ENCODE data around the gene TNFRSF18.

TNFRSF18 gene

DNA sequence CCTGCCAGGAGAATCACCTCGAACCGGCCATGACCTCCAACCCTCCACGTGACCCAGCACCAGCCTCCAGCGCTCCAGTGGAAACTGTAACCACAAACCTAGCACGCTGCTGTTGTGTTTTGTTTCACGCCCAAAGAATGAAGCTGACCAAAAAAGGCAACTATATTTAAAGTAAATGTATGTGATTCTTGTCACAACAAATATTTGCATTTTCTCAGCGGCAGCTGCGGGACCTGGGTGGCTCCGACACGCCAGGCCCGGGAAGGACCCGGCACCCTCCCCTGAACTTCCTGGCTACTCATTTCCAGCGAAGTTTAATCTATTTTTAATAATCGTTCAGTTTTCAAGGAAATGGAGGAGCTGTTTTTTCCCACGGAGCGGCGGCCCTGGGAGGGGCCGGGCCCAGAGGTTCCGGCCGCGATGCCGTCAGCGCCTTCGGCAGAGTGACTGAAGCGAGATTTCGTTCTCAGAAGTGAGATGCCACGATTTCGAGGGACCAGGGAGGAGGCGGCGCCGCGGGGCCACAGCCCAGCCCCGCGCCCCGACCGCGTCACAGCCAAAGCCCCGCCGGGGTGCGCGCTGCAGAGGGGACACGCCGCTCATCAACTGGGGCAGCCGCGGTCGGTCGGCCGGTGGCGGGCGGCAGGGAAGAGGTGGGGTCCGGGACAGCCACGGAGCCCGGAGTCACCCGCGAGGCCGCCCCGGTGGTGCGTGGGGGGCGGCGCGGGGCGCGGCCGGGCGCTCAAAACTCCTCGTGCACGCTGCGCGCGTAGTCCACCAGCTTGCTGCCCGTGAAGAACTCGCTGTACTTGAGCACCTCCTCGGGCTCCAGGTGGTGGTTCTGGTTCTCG is 10.6 kb upstream of the TNFRSF18 start:
- in situ Hi-C loops (cut with HindIII; ENCODE audit: low pct_ligation_motif_present, low pct_unique_long_range_greater_than_20kb, low sequenced_read_pairs): no loop called here

DNA sequence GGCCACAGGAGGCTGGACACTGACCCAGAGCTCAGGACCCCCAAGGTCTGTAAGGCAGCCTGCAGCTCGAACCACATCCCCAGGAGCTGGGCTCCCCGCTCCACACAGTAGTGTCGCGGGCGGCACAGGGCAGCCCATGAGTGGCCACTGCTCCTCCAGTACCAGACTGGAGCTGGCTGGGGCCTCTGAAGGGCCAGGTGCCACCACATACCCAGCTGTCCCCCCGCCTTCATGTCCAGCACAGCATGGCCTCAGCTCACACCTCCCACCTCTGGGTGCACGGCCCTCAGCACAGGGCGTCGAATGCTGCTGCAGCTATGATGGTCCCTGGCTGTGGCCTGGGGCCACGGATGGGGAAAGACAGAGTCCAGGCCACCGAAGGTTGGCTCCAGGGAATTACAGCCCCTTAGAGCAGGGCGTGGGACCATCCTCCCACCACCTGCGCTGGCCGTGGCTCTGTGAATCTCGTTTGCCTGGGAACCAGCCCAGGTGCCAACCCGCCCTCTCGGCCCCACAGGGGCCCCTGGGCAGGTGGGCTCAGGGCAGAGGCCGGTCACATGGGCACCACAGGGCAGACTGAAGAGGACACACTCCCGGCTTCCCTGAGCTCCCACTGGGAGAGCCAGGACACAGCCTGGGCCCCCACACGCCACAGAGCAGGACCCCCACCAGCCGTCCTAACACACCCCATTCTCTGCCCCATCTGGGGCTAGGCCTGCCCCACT is 9.7 kb upstream of the TNFRSF18 start:
- in situ Hi-C loops (cut with HindIII; ENCODE audit: low pct_ligation_motif_present, low pct_unique_long_range_greater_than_20kb, low sequenced_read_pairs): no loop called here
- no peak for DNase-seq

More for the DNA sequence above, 10.6 kb upstream of the TNFRSF18 start:
- DNase-seq: no peak

DNA sequence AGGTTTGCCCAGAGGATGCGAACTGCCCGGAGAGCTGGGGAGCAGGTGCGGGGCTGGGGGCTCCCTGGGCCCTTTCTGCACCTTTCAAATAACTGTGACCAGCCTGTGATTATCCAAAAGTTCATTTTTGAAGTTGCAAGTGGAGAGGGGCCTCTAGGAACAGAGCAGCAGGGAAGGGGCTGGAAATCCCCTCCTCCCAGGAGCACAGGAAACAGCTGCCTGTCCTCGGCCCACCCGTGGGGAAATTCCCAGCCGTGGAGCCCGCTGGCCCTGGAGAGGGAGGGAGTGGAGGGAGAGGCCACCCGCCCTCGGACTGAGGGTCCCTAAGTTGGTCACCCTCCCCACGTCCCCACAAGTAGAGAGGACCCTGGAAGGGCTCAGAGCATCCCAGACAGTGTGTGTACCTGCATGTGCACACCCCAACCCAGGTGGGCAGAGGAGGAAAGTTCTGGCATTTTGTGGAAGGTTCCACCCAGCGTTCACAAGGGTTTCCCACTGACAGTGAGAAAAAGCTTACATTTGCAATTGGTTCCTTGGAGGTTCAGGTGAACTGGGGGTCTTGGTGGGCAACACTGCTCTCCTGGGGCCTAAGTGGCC is 8.8 kb upstream of the TNFRSF18 start:
- in situ Hi-C loops (cut with HindIII; ENCODE audit: low pct_ligation_motif_present, low pct_unique_long_range_greater_than_20kb, low sequenced_read_pairs): no loop called here
- DNase-seq: no peak

DNA sequence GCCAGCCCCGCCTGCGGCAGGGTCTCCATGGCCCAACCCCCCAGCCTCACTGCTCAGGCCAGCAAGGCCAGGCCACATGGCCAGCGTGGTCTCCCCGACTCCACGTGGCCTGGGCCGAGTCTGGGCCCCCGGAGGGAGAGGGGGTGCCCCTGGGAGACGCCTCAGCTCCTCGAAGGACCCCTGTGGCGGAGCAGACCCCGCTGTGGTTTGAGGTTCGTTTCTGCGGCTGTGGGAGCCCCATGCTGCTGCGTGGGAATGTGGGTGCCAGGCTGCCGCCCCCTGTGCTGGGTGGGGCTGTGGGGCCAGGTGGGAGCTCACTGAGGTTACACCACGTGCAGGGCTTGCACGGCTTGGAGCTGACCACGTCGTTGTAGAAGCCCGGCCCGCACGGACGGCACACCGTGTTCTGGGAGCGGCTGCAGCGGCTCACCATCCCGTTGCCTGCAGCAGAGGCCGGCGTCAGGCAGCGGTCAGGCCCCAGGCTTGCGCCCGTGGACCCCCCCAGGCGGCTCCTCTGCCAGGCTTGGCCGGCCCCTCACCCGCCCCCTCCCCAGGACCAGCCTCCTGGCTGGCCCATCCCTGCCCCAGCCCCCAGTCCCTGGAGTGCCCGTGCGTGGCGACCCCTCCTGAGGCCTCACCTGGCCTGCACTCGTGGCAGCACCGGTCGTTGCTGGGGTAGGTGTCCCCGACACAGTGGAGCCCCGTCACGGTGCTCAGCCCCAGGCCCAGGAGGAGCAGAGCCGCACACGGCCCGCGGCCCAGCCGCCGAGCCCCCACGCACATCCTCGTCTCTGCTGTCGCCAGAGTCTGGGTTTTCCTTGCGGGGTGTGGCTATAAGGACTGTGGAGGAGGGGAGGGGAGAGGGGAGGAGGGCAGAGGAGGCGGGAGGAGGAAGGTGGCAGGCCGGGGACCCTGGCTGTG is 7.2 kb upstream of the TNFRSF18 start, which contains the start of gene TNFRSF4:
TNFRSF4 (minus strand) TSS at position 809 of the 921 bp plus-strand sequence; CDS start at position 783, 26 bp downstream.
- DNase-seq: no peak
- in situ Hi-C loops (cut with HindIII; ENCODE audit: low pct_ligation_motif_present, low pct_unique_long_range_greater_than_20kb, low sequenced_read_pairs): no loop called here

DNA sequence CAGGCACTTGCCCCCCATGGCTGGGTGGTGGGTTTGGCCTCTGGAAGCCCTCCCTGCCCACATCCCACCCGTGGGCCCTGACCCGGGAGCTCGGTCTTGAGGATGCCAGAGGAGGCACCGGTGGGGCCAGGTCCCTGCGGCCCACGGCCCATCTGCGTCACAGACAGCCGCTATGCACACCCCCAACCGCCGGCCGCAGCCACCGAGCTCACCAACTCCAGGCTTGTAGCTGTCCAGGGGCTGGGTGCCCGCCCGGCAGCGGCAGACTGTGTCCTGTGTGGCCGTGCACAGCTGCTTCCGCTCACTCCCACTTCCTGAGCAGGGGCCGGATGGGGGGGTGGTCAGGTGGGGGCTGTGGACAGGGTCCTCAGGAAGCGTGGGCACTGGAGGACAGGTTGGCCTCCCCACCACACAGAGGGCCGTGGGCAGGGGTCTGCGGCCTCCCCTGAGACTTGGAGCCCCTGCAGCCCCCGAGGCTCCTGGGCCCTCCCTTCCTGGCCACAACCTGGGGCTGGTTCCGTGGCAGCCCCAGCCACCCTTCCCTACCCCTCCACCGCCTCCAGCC is 6.5 kb upstream of the TNFRSF18 start:
- no peak for DNase-seq
- in situ Hi-C loops (cut with HindIII; ENCODE audit: low pct_ligation_motif_present, low pct_unique_long_range_greater_than_20kb, low sequenced_read_pairs): no loop called here

DNA sequence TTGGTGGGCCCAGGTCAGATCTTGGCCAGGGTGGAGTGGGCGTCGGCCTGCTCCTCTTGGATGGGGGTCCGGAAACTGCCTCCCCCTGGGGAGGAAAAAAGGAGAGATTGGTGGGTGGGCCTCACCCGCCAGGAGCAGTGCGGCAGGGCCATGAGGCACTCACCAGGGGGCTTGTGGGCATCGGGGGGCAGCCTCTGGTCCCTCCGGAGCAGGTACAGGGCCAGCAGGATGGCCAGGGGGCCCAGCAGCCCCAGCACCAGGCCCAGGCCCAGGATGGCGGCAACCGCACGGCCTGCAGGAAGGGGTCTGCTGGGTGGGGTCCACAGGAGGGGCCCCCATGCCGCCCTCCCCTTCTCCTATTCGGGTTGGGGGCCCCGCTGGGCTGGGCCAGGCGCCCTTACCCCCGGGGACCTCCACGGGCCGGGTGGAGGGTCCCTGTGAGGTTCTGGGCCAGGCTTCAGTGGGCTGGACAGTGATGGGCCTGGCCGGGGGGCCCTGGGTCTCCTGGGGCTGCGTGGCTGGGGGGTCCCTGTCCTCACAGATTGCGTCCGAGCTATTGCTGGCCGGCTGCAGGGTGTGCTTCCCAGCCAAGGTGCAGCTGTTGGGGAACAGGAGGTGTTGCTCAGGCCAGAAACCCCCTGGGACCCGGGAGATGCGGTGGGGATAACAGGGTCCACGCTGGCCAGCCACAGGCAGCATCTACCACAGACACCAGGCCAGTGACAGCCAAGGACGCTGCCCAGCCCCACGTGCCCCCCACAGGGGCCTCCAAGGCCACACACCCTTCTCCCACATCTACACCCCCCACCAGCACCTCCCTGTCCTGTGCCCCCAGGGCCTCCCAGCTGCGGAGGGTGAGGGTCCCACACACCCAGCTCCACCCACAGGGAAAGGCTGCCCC is 5.4 kb upstream of the TNFRSF18 start:
- in situ Hi-C loops (cut with HindIII; ENCODE audit: low pct_ligation_motif_present, low pct_unique_long_range_greater_than_20kb, low sequenced_read_pairs): no loop called here
- no peak for DNase-seq

DNA sequence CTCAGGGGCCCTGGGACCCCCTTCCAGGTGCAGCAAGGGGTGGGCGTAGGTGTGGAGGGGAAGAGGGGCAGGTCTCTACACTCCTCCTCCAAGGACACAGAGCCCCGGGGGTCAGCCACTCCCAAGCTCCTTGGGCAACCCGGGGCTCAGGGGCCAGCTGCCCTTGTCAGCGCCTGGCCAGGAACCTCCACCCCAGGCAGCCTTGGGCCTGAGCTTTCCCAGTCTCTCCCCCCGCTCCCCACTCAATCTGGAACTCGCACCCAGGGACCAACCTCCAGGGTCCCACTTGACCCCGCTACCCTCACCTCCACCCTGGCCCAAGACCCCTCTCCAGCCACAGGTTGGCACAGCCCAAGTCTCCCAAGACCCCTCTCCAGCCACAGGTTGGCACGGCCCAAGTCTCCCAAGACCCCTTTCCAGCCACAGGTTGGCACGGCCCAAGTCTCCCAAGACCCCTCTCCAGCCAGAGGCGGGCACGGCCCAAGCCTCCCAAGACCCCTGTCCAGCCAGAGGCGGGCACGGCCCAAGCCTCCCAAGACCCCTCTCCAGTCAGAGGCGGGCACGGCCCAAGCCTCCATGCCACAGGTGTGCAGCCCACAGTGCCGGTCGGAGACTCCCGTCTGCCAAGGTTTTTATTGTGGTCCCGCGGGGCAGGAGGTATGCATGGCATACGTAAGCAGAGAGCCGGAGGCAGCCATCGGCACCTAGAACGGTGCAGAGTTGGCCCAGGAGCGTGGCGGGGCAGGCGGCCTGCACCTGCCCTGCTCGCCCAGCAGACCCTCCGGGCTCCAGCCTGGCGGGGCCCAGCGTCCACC is 4.5 kb upstream of the TNFRSF18 start:
- in situ Hi-C loops (cut with HindIII; ENCODE audit: low pct_ligation_motif_present, low pct_unique_long_range_greater_than_20kb, low sequenced_read_pairs): no loop called here
- DNase-seq: no peak

DNA sequence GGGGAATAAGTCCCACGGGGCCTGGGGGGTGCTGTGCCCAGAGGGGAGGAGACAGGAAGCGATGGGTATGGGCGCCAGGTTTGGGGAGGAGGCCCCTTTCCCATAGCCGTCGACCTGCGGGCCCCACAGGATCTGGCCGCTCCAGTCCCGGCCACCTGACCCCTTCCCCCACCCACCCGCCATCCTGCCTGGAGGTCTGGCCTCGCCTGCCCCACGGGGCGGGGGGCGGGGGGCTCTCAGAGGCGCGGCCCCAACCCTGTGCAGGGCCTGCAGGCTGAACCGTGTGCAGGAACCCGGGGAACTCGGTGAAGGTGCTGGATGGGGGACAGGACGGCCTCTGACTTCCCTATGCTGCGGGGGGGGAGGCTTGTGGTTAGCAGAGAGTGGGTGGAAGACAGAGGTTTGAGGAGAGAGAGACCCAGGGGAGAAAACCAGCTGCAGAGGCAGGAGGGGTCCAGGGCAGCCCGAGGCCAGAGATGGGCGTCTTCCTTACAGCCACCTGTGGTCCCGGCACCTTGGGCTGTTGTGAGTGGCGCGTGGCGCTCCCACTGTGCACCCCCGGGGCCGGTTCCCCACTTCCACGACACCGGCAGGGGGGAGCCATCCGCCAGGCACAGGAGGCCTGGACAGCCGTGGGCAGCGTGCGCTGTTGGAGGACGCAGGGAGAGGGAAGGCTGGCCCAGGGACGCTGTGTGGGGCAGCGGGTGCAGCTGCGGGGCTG is 2.5 kb upstream of the TNFRSF18 start:
- DNase-seq: no peak
- in situ Hi-C loops (cut with HindIII; ENCODE audit: low pct_ligation_motif_present, low pct_unique_long_range_greater_than_20kb, low sequenced_read_pairs): no loop called here

DNA sequence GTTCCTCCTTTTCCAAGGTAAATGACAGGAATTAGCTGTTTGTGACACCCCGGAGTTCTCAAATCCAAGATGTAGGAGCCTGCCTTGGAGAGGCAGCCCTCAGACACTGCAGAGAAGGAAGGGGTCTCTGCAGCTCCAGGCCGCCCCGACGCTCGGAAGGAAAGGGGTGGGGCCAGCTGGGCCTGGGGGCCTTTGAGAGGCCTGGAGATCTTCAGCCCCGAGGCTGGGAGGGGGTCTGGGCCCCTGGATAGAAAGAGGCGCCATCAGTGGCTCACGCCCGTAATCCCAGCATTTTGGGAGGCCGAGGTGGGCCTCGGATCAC is 1.1 kb upstream of the TNFRSF18 start:
- DNase-seq: no peak
- in situ Hi-C loops (cut with HindIII; ENCODE audit: low pct_ligation_motif_present, low pct_unique_long_range_greater_than_20kb, low sequenced_read_pairs): no loop called here

DNA sequence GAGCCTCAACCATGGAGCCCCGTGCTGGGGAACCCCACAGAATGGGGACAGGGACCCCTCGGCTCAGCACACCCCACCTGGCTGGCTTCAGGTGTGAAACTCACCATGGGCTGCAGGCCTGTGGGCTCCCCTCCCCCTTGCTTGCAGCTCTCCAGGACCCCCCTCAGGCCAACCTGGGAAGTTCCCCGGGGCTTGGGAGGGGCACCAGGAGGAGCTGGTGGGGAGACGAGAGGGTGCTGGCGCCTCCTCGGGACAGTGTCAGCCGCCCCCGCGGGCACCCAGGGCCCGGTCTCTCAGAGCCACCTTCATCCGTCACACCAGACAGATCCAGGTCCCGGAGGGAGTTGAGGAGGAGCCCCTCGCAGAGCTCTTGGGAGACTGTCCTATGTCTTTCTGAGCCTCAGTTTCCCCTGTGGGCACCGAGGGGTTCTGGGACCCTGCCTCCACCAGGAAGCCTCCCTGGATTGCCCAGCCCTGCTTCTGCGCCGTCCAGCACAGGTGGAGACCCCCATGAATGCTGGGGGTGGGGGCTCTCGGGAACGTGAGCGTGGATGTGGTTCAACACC is 657 bp upstream of the TNFRSF18 start:
- DNase-seq: no peak
- in situ Hi-C loops (cut with HindIII; ENCODE audit: low pct_ligation_motif_present, low pct_unique_long_range_greater_than_20kb, low sequenced_read_pairs): no loop called here

DNA sequence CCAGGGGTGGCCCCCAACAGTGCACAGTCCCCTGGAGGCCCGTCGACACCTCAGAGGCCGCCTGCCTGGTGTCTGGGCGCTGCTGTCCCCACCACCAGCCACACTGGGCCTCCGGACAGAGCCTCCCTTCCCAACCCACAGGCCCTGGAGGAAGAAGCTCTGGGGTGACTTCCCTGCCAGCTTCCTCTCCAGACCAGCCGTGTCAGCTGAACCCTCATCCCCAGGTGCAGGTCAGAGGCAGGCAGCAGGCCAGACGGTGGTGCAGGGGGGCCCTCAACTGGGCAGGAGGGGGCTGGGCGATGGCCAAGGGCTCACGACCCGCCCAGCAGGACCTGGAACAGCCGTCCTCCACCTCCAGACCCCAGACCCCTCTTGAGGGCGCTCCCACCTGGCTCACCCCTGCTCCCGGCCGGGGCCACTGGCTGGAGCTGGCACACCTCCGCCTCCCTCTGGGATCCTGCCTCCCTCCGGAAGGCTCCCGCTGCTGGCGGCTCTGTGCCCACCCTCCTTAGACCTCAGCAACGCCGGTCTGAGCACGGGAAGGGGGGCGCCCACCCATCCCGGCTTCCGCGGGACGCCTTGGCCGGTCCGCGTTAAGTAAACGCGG is 520 bp downstream of the TNFRSF18 start:
- in situ Hi-C loops (cut with HindIII; ENCODE audit: low pct_ligation_motif_present, low pct_unique_long_range_greater_than_20kb, low sequenced_read_pairs): no loop called here
- DNase-seq: no peak

DNA sequence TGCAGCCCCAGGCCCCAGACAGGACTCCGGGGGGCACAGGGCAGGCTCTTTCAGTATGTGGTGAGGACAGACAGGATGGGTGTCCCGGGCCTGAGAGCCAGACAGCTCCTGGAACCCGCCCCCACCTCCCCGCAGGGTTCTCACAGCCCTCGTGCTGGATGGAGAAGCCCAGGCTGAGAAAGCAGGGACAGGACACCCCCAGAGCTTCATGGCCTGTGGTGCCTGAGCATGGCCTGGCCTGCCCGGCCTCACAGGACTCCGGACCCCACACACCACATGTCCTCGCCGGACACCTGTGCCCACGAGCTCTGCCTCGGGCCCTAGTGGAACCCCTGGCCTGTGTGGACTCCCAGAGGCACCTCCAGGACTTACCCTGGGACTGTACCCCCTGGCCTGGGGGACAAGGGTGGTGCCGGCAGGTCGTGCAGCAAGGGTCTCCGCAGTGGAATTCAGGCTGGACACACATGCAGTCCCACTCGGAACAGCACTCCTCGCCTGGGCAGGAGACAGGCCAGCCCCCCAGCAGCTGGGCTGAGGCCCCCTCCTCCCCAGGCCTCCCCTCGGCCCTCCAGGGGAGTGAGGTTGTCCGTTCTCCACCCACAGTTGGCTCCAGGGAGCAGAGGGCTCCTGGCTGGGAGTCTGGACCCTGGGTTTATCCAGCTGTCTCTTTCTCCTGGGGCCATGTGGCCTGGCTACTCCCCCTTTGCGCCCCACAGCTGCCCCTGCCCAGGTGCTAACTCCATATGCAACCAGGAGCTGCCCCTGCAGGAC is 1.2 kb downstream of the TNFRSF18 start:
- in situ Hi-C loops (cut with HindIII; ENCODE audit: low pct_ligation_motif_present, low pct_unique_long_range_greater_than_20kb, low sequenced_read_pairs): no loop called here
- DNase-seq: no peak

DNA sequence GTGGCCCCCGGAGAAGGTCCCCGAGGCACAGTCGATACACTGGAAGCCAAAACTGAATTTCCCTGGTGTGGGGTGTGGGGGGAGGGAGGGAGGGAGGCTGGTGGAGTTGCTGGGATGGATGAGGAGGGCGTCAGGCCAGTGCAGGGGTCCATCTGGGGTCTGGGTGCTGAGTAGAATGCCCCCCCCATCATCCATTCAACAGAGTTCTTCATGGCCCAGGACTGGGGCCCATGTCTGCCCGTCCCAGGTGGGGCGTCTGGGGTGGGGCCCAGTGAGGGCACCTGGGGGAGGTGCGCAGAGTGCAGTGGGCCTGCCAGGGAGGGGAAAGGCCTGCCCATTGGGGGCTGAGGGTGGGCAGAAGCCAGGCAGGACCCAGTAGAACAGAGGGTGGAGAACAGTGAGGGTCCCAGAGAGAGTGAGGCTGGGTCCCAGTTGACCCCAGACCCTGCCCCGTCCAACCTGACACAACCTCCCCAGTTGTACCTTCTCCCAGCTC is 1.9 kb downstream of the TNFRSF18 start:
- in situ Hi-C loops (cut with HindIII; ENCODE audit: low pct_ligation_motif_present, low pct_unique_long_range_greater_than_20kb, low sequenced_read_pairs): no loop called here
- DNase-seq: no peak

DNA sequence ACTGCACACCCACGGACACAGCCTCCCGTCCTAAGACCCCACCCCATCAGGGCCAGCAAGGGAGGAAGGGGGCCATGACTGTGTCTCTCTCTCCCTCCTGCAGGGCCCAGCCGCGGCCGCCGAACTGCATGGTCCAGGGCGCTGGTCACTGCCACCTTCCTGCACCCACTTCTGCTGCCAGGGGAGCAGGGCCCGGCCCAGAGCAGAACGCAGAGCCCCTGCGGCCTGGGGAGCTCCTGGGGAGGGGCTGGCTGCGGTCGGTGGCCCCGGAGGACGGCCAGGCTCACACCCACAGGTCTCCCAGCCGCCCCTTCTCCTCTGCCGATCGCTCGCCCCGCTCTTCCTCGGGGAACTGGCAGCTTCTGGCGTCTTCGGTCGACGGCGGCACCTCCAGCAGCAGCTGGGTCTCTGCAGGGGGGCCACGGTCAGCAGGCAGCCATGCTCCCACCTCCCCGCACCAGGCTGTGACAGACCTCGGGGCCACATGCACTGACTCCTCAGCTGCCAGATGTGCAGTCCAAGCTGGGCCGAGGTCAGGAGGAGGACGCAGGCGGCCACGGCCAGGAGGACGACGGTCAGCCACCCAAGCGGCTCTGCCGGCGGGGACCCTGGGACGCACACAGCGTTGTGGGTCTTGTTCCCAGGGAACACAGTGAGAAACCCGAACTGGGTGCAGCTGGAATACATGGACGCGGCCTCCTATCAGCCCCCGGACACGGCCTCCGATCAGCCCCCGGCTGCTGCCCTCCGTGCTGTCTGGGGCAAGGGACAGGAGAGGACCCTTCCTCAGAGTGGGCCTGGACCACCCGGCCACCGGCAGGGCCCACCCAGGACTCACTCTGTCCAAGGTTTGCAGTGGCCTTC is 2.6 kb downstream of the TNFRSF18 start:
- DNase-seq: no peak
- in situ Hi-C loops (cut with HindIII; ENCODE audit: low pct_ligation_motif_present, low pct_unique_long_range_greater_than_20kb, low sequenced_read_pairs): no loop called here
